OCI-LY7 (cell line): Measurements from ENCODE around the gene FADS6. TPM values are rescaled to one million over a fixed set of nuclear protein-coding genes. Genes with fewer than 3 reads are reported as not detected.

Experiments
- BruUV-seq: library from RNA; stranded (reverse); fragments of 400-500 nt; replicated peaks from 2 replicates; lab custom pipeline; 2021; lab: Mats Ljungman, UMichigan
- CTCF ChIA-PET: fragments of 300-600 bp; sonication (Branson Sonifier 250); formaldehyde crosslinking; loops from one replicate; lab custom pipeline; 2022; ENCODE audit warnings: antibody characterized with exemption; ENCODE audit not compliant: unreplicated experiment; lab: Charles Lee
- POLR2A ChIA-PET: fragments of 300-600 bp; sonication (Branson Sonifier 250); formaldehyde crosslinking; loops from one replicate; lab custom pipeline; 2022; ENCODE audit warnings: antibody characterized with exemption; lab: Charles Lee
- DNase-seq: peaks from one replicate; pipeline ENCODE4 v3.0.0-alpha.2; 2015; ENCODE audit warnings: low spot score
- H2AFZ ChIP-seq: fragments of 200-600 bp; sonication (generic), shearing (Covaris generic); 2 replicates; pipeline ENCODE4 v1.6.1; 2014; ENCODE audit warnings: mild to moderate bottlenecking, antibody characterized with exemption, low read length, moderate library complexity
- H3K27ac ChIP-seq: fragments of 200-600 bp; sonication (generic); 2 replicates; pipeline ENCODE4 v1.5.1; 2014; ENCODE audit warnings: mixed run types, low read depth, mild to moderate bottlenecking, moderate library complexity, low read length, inconsistent platforms; ENCODE audit not compliant: poor library complexity, severe bottlenecking
- H3K36me3 ChIP-seq: fragments of 200-600 bp; sonication (generic); 2 replicates; pipeline ENCODE4 v1.6.1; 2014; ENCODE audit warnings: mild to moderate bottlenecking, antibody characterized with exemption, low read length, moderate library complexity, mixed read lengths; ENCODE audit not compliant: insufficient read depth
- H3K4me1 ChIP-seq: fragments of 200-600 bp; sonication (generic); 2 replicates; pipeline ENCODE4 v1.5.1; 2014; ENCODE audit warnings: mild to moderate bottlenecking, low read length; ENCODE audit not compliant: insufficient read depth, poor library complexity, severe bottlenecking
- H3K4me2 ChIP-seq: fragments of 200-600 bp; sonication (generic); 2 replicates; pipeline ENCODE4 v1.6.1; 2014; ENCODE audit warnings: mild to moderate bottlenecking, low read length
- H3K4me3 ChIP-seq: fragments of 200-600 bp; sonication (generic); 2 replicates; pipeline ENCODE4 v1.5.1; 2014; ENCODE audit warnings: mild to moderate bottlenecking, low read depth, low read length; ENCODE audit not compliant: poor library complexity, severe bottlenecking
- H3K79me2 ChIP-seq: fragments of 200-600 bp; sonication (generic); 2 replicates; pipeline ENCODE4 v1.6.1; 2016; ENCODE audit warnings: low read depth, mild to moderate bottlenecking, low read length, moderate library complexity, mixed read lengths; ENCODE audit not compliant: insufficient read depth
- H3K9me2 ChIP-seq: fragments of 200-600 bp; sonication (generic); 2 replicates; pipeline ENCODE4 v1.6.1; 2016; ENCODE audit warnings: mild to moderate bottlenecking, low read length, mixed read lengths; ENCODE audit not compliant: insufficient read depth
- H3K9me3 ChIP-seq: fragments of 200-600 bp; sonication (generic); 2 replicates; pipeline ENCODE4 v1.6.1; 2014; ENCODE audit warnings: mild to moderate bottlenecking, mixed run types, low read length, mixed read lengths
- H4K20me1 ChIP-seq: fragments of 200-600 bp; sonication (generic); 2 replicates; pipeline ENCODE4 v1.6.1; 2014; ENCODE audit warnings: mild to moderate bottlenecking, antibody characterized with exemption, low read length, moderate library complexity, mixed read lengths; ENCODE audit not compliant: insufficient read depth
- CTCF ChIP-seq: fragments of 200-600 bp; sonication (generic); conservative IDR thresholded peaks from 2 replicates; pipeline ENCODE4 v1.5.1; 2014; ENCODE audit warnings: mild to moderate bottlenecking, antibody characterized with exemption, low read length, moderate library complexity, mixed read lengths
- EZH2phosphoT487 ChIP-seq: fragments of 200-600 bp; sonication (generic); IDR thresholded peaks from 2 replicates; pipeline ENCODE4 v1.6.1; 2018; ENCODE audit warnings: low read depth, borderline replicate concordance, mild to moderate bottlenecking, mixed run types, antibody characterized with exemption, low read length, moderate library complexity, mixed read lengths
- intact Hi-C: fragments of 100-400 bp; cut with micrococcal nuclease; formaldehyde crosslinking; loops from one replicate; pipeline ENCODE4 v1.10.0; 2022; ENCODE audit not compliant: unreplicated experiment
- total RNA-seq, 2 experiments: library from RNA; depleted of rRNA in 1 of 2; stranded (reverse); fragments of >200 nt in 1 of 2; shearing (Covaris generic) in 1 of 2; gene quantifications; 2 replicates each; pipeline ENCODE4 v1.2.3, GENCODE V29; 2014 to 2022

The FADS6 gene
- total RNA-seq, 2 experiments from 2014 or later, result not detected

- no peak overlapping the region for H2AFZ ChIP-seq
- CTCF ChIA-PET, result interaction anchor here (0.5 kb wide), 1 partner anchor 1664 kb away, joined by 6 read pairs; no protein-coding TSS in a partner anchor
- POLR2A ChIA-PET, result no interaction called here
Measured at GRCh38 chr17:74919440-74920305, 26.2 kb upstream of the FADS6 start.

GRCh38 chr17:74918906-74919305 is 25.5 kb upstream of the FADS6 start:
- H3K4me3 ChIP-seq, result no peak overlapping the region
- POLR2A ChIA-PET, result no interaction called here
- no peak overlapping the region for H2AFZ ChIP-seq
- H3K9me3 ChIP-seq, result no peaks in the 10 kb centered on the region
- H3K4me1 ChIP-seq, result no peaks in the 10 kb centered on the region
- H3K79me2 ChIP-seq, result no peaks in the 10 kb centered on the region
- no peaks in the 10 kb centered on the region for H3K36me3 ChIP-seq
- CTCF ChIA-PET, result interaction anchor here (0.5 kb wide), 1 partner anchor 1665 kb away, joined by 6 read pairs; no protein-coding TSS in a partner anchor
- H3K27ac ChIP-seq, result no peak overlapping the region
- H4K20me1 ChIP-seq, result no peaks in the 10 kb centered on the region
- BruUV-seq, result no TSS peak
- DNase-seq, result no peak
- no peak overlapping the region for H3K4me2 ChIP-seq
- no peak for TF ChIP-seq EZH2phosphoT487
- TF ChIP-seq CTCF, result no peak
- intact Hi-C loops, result no loop called here
- H3K9me2 ChIP-seq, result no peaks in the 10 kb centered on the region

More at GRCh38 chr17:74919440-74920305, 26.2 kb upstream of the FADS6 start:
- Histone ChIP-seq H3K36me3 (no peaks in the 10 kb centered on the region), H4K20me1 (no peaks in the 10 kb centered on the region), H3K4me3 (no peak overlapping the region), H3K4me2 (no peak overlapping the region), H3K9me3 (no peaks in the 10 kb centered on the region), H3K9me2 (no peaks in the 10 kb centered on the region), H3K27ac (no peak overlapping the region), H3K4me1 (no peaks in the 10 kb centered on the region), H3K79me2 (no peaks in the 10 kb centered on the region)
- no TSS peak for BruUV-seq
- intact Hi-C loops, result no loop called here
- TF ChIP-seq EZH2phosphoT487 (no peak), CTCF (peak; percentile 32; the same call in 1 of the 2 replicates)
- DNase-seq, result no peak

GRCh38 chr17:74917430-74917829 is 24.0 kb upstream of the FADS6 start:
- H2AFZ ChIP-seq, result 0 out of 2 replicates have a peak overlapping the region, but pooled peaks have one; percentile 12
- no peaks in the 10 kb centered on the region for H3K4me1 ChIP-seq
- no peak overlapping the region for H3K27ac ChIP-seq
- ChIA-PET CTCF (no interaction called here), POLR2A (interaction anchor here (0.6 kb wide), 1 partner anchor 624 kb away, joined by 4 read pairs; no protein-coding TSS in a partner anchor)
- H3K4me2 ChIP-seq, result no peak overlapping the region
- H3K79me2 ChIP-seq, result no peaks in the 10 kb centered on the region
- BruUV-seq, result no TSS peak
- H3K9me2 ChIP-seq, result no peaks in the 10 kb centered on the region
- no peaks in the 10 kb centered on the region for H4K20me1 ChIP-seq
- peak; percentile 22 for DNase-seq
- H3K36me3 ChIP-seq, result no peaks in the 10 kb centered on the region
- no peak overlapping the region for H3K4me3 ChIP-seq
- intact Hi-C loops, result no loop called here
- no peak for TF ChIP-seq EZH2phosphoT487
- TF ChIP-seq CTCF, result no peak
- no peaks in the 10 kb centered on the region for H3K9me3 ChIP-seq
